ENCODE data around the gene MAOA.
"Not testable (repeated sequence)": the region's sequence is repeated elsewhere in the genome, so short reads cannot be mapped to it uniquely, and the experiment has no call there.

MAOA gene

DNA sequence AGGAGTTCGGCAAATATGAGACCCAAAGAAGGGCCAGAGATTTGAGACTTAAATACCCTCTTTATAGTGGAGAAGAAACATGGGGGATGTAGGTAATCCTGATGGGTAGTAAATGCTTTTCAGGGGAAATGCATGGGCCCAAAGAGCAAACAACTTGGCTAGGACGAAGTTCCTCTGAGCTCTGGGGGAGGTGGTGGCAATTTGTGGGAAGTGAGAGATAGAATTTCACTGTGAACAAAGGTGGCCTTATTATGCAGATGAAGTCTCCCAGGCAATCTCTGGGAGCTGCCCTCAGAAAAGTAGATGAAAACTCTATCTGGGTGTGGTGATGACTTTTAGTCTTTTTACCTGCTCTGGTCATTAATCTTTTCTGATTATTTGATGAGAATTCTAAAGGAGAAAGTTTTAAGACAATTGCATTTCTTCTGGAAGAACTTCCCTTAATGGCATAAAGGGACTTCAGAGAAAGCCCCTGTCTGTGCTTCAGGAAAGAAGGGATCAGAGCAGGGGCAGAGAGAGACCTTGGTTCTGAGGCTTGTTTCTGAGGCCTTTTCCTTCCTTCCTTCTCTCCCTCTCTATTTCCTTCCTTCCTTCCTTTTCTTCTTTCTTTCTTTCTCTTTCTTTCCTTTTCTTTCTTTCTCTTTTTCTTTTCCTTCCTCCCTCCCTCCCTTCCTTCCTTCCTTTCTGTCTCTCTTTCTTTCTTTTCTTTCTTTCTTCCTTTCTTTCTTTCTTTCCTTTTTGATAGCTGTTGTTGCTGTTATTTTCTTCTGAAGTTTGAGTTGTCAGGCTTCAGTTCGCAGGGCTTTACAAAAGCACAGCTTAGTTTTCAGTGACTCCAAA is 37.5 kb upstream of the MAOA start:
- no peaks in the 10 kb centered on the region for H3K9me2 ChIP-seq (replicated peaks; ENCODE audit: insufficient read depth, low read length)
- H3K9me3 ChIP-seq (replicated peaks; ENCODE audit: insufficient read depth, low read length), result no peaks in the 10 kb centered on the region
- no peak overlapping the region for H3K4me3 ChIP-seq (ENCODE audit: low read length)
- H3K79me2 ChIP-seq (ENCODE audit: low read length), result no peaks in the 10 kb centered on the region
- no peaks in the 10 kb centered on the region for H3K4me1 ChIP-seq (ENCODE audit: low read length)
- TF ChIP-seq EZH2 (optimal IDR thresholded peaks at IDR 0.05; ENCODE audit: low read depth, low read length) (no peak), EZH2phosphoT487 (IDR thresholded peaks at IDR 0.05; ENCODE audit: low read length) (no peak)
- TF ChIP-seq, protein P1, sequence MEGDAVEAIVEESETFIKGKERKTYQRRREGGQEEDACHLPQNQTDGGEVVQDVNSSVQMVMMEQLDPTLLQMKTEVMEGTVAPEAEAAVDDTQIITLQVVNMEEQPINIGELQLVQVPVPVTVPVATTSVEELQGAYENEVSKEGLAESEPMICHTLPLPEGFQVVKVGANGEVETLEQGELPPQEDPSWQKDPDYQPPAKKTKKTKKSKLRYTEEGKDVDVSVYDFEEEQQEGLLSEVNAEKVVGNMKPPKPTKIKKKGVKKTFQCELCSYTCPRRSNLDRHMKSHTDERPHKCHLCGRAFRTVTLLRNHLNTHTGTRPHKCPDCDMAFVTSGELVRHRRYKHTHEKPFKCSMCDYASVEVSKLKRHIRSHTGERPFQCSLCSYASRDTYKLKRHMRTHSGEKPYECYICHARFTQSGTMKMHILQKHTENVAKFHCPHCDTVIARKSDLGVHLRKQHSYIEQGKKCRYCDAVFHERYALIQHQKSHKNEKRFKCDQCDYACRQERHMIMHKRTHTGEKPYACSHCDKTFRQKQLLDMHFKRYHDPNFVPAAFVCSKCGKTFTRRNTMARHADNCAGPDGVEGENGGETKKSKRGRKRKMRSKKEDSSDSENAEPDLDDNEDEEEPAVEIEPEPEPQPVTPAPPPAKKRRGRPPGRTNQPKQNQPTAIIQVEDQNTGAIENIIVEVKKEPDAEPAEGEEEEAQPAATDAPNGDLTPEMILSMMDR (IDR thresholded peaks at IDR 0.05; ENCODE audit: low read length), result no peak
- no peaks in the 10 kb centered on the region for H3K36me3 ChIP-seq (replicated peaks; ENCODE audit: insufficient read depth, low read length)
- H4K20me1 ChIP-seq (ENCODE audit: insufficient read depth, low read length), result no peaks in the 10 kb centered on the region
- H3K9ac ChIP-seq (ENCODE audit: low read length), result no peak overlapping the region
- no peak overlapping the region for H3K27ac ChIP-seq (ENCODE audit: low read length)
- H2AFZ ChIP-seq (ENCODE audit: low read length), result no peak overlapping the region
- H3F3A ChIP-seq (ENCODE audit: insufficient read depth, low read length), result no peaks in the 10 kb centered on the region
- H3K27me3 ChIP-seq (replicated peaks; ENCODE audit: insufficient read depth, low read length), result no peaks in the 10 kb centered on the region
- DNase-seq, result no peak
- H3K4me2 ChIP-seq (ENCODE audit: low read depth, low read length), result no peak overlapping the region

DNA sequence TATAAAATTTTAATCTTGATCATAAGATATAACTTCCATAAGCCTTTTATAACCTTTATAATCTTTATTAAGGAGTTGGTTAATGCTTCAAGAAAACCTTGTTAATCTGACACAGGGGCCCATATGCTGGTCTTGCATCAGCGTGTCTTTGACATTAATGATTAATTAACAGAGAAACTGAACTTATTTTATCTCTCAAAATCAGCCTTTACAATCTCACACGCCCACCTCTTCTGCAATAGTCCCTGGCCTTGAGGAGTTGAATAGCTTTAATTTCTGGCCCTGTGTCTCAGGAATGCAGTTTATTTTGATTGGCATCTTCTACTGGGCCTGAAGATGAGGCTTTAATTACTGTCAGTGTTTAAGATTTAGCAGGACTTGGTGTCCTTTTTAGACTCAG is 36.2 kb upstream of the MAOA start:
- H3K4me3 ChIP-seq (ENCODE audit: low read length); H3F3A ChIP-seq (ENCODE audit: insufficient read depth, low read length); DNase-seq; H3K9me3 ChIP-seq (replicated peaks; ENCODE audit: insufficient read depth, low read length); H2AFZ ChIP-seq (ENCODE audit: low read length); H3K79me2 ChIP-seq (ENCODE audit: low read length); H3K27ac ChIP-seq (ENCODE audit: low read length); H3K9ac ChIP-seq (ENCODE audit: low read length); H3K4me1 ChIP-seq (ENCODE audit: low read length); H3K4me2 ChIP-seq (ENCODE audit: low read depth, low read length); H4K20me1 ChIP-seq (ENCODE audit: insufficient read depth, low read length); H3K27me3 ChIP-seq (replicated peaks; ENCODE audit: insufficient read depth, low read length); H3K36me3 ChIP-seq (replicated peaks; ENCODE audit: insufficient read depth, low read length); H3K9me2 ChIP-seq (replicated peaks; ENCODE audit: insufficient read depth, low read length): not testable (repeated sequence)

DNA sequence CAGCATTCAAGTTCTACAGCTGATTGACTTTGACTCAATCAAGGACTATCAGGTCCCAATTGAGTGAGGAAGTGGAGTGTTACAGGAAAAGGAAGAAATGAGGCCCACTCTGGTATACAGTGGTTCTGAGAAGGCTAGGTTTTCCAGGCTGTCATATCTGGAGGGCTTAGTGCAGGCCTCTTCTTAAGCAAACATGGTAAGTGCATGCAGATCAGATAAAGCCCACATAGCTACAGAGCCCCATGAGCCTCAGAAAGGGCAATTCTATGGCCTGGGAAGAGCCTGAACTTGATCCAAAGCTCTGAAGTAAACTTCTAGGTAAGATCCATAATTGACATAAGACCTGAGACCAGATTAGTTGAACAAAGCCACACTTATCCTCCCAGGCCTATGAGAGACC is 29.0 kb upstream of the MAOA start:
- Histone ChIP-seq H3K27ac (ENCODE audit: low read length) (no peak overlapping the region), H3K9me3 (replicated peaks; ENCODE audit: insufficient read depth, low read length) (no peaks in the 10 kb centered on the region), H4K20me1 (ENCODE audit: insufficient read depth, low read length) (no peaks in the 10 kb centered on the region), H2AFZ (ENCODE audit: low read length) (no peak overlapping the region), H3K79me2 (ENCODE audit: low read length) (no peaks in the 10 kb centered on the region), H3K4me1 (ENCODE audit: low read length) (no peaks in the 10 kb centered on the region), H3K9ac (ENCODE audit: low read length) (no peak overlapping the region), H3K36me3 (replicated peaks; ENCODE audit: insufficient read depth, low read length) (no peaks in the 10 kb centered on the region), H3K27me3 (replicated peaks; ENCODE audit: insufficient read depth, low read length) (no peaks in the 10 kb centered on the region), H3K4me3 (ENCODE audit: low read length) (no peak overlapping the region), H3K4me2 (ENCODE audit: low read depth, low read length) (no peak overlapping the region), H3K9me2 (replicated peaks; ENCODE audit: insufficient read depth, low read length) (no peaks in the 10 kb centered on the region), H3F3A (ENCODE audit: insufficient read depth, low read length) (no peaks in the 10 kb centered on the region)
- DNase-seq, result no peak
- TF ChIP-seq, protein P1 (IDR thresholded peaks at IDR 0.05; ENCODE audit: low read length), result no peak
- TF ChIP-seq EZH2 (optimal IDR thresholded peaks at IDR 0.05; ENCODE audit: low read depth, low read length) (no peak), EZH2phosphoT487 (IDR thresholded peaks at IDR 0.05; ENCODE audit: low read length) (no peak)

DNA sequence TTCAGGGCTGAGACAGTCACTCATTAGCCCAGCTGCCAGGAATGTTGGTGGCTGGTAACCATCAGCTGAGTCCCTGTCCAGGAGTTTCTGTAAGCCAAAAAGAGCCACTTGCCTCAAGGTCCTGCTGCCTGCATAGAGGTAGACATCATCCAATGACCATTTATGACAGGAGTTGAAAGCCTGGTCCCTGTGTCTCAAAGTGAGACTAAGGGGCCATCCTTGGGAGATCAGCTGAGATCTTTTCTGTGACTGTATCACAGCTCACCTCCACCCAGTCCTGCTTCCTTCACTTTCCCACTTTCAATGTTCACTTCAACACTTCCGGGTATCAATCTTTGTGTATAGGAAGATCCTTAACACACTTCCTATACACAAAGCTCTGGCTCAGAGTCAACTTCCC is 28.4 kb upstream of the MAOA start:
- no peaks in the 10 kb centered on the region for H3K4me1 ChIP-seq (ENCODE audit: low read length)
- no peak overlapping the region for H3K4me3 ChIP-seq (ENCODE audit: low read length)
- H3K9me2 ChIP-seq (replicated peaks; ENCODE audit: insufficient read depth, low read length), result no peaks in the 10 kb centered on the region
- no peaks in the 10 kb centered on the region for H4K20me1 ChIP-seq (ENCODE audit: insufficient read depth, low read length)
- no peaks in the 10 kb centered on the region for H3K36me3 ChIP-seq (replicated peaks; ENCODE audit: insufficient read depth, low read length)
- H3K4me2 ChIP-seq (ENCODE audit: low read depth, low read length), result no peak overlapping the region
- H3K79me2 ChIP-seq (ENCODE audit: low read length), result no peaks in the 10 kb centered on the region
- H3K9ac ChIP-seq (ENCODE audit: low read length), result no peak overlapping the region
- DNase-seq, result no peak
- no peaks in the 10 kb centered on the region for H3F3A ChIP-seq (ENCODE audit: insufficient read depth, low read length)
- no peaks in the 10 kb centered on the region for H3K9me3 ChIP-seq (replicated peaks; ENCODE audit: insufficient read depth, low read length)
- H3K27me3 ChIP-seq (replicated peaks; ENCODE audit: insufficient read depth, low read length), result no peaks in the 10 kb centered on the region
- TF ChIP-seq, protein P1 (IDR thresholded peaks at IDR 0.05; ENCODE audit: low read length), result no peak
- no peak for TF ChIP-seq EZH2phosphoT487 (IDR thresholded peaks at IDR 0.05; ENCODE audit: low read length)
- no peak for TF ChIP-seq EZH2 (optimal IDR thresholded peaks at IDR 0.05; ENCODE audit: low read depth, low read length)
- H2AFZ ChIP-seq (ENCODE audit: low read length), result no peak overlapping the region
- H3K27ac ChIP-seq (ENCODE audit: low read length), result no peak overlapping the region

Data from MM.1S (cell line).